Choroid plexus epithelial cell (primary cell): Measurements from ENCODE around the gene CSRNP2.

Experiments used
- DNase-seq: peaks from one replicate; pipeline ENCODE4 v3.0.0-alpha.2; 2010; ENCODE audit warnings: low read depth
- H3K4me3 ChIP-seq: 2 replicates; pipeline ENCODE4 v1.5.1; 2011; ENCODE audit warnings: low read depth, mild to moderate bottlenecking, control low read depth, low read length, moderate library complexity
- TF ChIP-seq, protein P1 (sequence below): conservative IDR thresholded peaks from 2 replicates; pipeline ENCODE4 v1.5.1; 2011; ENCODE audit warnings: low read depth, mild to moderate bottlenecking, control low read depth, inconsistent platforms, low read length, moderate library complexity

Gene CSRNP2

DNA sequence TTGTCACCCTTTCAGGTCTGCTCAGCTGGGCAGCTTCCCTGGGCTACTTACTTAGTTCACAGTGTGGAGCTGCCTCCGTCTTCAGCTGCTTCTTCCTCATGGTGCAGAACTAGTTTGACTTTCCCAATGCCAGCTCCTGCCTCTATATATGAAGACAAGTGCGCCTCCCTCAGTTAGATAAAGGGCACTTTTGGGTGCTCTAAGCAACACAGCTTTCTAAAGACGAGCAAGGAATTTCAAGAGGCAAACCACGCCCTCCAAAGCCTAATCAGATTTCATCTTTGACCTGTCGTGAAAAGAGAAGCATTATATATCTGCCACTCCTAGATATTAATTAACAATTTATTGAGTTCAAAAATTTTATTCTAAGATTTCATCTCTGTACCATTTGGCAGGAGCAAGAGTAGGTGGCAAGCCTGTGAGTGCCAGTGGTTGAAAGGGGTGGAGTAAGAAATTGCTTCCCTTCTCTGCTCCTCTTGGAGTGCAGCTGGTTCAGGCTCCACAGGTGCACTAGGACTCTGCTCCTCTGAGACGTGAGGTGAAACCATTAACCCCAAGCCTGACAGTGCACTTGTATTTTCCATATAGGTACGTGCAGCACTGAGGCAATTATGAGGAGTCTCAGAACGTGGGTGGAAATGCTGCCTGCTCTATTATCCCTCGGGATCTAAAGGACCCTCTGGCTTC, 55.1 kb downstream of the CSRNP2 start:
- TF ChIP-seq, protein P1, sequence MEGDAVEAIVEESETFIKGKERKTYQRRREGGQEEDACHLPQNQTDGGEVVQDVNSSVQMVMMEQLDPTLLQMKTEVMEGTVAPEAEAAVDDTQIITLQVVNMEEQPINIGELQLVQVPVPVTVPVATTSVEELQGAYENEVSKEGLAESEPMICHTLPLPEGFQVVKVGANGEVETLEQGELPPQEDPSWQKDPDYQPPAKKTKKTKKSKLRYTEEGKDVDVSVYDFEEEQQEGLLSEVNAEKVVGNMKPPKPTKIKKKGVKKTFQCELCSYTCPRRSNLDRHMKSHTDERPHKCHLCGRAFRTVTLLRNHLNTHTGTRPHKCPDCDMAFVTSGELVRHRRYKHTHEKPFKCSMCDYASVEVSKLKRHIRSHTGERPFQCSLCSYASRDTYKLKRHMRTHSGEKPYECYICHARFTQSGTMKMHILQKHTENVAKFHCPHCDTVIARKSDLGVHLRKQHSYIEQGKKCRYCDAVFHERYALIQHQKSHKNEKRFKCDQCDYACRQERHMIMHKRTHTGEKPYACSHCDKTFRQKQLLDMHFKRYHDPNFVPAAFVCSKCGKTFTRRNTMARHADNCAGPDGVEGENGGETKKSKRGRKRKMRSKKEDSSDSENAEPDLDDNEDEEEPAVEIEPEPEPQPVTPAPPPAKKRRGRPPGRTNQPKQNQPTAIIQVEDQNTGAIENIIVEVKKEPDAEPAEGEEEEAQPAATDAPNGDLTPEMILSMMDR = peak; percentile 54
- H3K4me3 ChIP-seq = no peak overlapping the region
- DNase-seq = peak; percentile 73

DNA sequence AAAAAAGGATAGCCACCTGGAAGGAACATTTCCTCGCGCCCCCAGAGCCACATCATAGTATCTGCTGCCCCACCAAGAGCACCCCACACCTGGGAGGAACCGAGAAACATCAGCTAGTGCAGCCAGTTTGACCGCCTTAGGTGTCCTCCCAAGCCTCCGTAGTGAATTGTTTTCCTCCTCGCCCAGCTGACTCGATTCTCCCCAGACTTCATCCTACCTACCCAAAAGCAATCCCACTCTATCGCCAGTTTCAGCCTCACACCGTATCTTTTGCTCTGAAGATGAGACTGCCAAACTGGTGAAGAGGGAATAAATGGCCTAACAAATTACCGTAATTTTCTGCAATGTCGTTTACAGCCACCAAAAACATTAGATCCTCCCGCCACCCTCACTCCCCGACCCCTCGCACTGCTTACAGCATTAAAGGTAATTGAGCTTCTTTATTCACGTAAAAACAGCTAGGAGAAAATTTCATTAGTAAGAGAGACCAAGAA, 56.0 kb downstream of the CSRNP2 start:
- H3K4me3 ChIP-seq = no peak overlapping the region
- TF ChIP-seq, protein P1 = no peak

DNA sequence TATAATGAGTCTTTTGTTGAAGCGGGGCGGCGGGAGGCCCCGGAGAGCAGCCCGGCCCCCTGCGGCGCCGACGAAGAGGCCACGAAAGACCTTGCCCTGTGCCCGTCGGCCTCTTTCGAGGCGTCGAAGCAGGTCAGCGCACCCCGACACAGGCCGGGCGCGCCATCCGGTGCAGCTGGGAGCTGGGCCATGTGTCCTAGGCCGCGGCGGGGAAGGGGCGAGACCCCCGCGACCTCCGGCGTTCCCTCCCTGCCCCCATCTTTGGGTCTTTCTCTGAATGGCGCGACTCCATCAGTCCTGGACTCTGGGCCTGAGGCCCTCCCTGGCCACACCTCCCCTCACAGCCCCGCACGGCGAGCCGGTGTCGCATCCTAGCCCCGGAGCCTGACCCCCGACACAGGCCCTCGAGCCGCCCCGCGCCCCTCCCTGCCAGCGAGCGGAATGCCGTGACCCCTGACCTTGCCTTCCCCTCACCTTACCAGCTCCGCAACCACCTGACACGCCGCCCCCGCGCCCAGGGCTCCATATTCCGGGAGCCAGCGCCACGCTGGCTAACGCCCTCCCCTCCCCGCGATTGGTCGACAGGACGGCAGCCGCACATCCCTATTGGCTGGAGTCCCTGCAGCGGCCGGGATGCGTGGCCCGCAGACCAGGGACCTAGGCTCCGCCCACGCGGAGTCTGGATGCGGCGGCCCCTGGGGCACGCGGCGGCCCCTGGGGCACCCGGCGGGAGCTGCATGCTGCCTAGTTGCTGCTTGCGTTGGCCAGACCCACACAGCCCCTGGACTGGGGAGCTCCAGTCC, 57.4 kb downstream of the CSRNP2 start, which contains the start of gene SLC11A2:
SLC11A2 (minus strand) TSS at position 549 of the 803 bp plus-strand sequence. CDS start 15,656 bp downstream, outside the sequence.
- DNase-seq = peak; percentile 94
- TF ChIP-seq, protein P1 = no peak
- H3K4me3 ChIP-seq = peak within 1 kb of the TSS; percentile 89

More for the DNA sequence above, 56.0 kb downstream of the CSRNP2 start:
- DNase-seq = no peak

DNA sequence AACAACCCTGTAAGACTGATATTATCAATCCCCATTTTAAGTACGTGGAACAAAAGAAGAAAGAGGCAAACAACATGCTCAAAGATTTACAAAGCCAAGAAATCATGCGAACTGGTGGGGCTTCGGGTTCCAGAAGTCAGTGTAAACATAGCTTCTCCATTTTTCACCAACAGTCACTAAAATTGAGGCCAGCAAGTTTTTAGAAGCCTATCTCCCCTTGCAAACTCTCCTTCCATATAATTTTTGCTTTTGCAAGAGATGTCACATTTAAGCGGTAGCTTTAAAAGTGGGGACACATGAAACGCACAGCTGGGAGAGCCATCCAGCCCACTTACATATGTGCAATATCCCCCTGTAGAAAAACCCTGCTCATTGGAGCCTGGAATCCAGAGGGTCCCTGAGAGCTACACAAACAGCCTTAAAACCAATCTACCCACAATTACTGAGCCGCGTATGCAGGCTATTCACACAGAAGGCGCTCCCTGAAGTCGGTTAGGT, 58.0 kb downstream of the CSRNP2 start:
- TF ChIP-seq, protein P1 = no peak
- DNase-seq = no peak
- H3K4me3 ChIP-seq = peak overlapping the region; percentile 89

DNA sequence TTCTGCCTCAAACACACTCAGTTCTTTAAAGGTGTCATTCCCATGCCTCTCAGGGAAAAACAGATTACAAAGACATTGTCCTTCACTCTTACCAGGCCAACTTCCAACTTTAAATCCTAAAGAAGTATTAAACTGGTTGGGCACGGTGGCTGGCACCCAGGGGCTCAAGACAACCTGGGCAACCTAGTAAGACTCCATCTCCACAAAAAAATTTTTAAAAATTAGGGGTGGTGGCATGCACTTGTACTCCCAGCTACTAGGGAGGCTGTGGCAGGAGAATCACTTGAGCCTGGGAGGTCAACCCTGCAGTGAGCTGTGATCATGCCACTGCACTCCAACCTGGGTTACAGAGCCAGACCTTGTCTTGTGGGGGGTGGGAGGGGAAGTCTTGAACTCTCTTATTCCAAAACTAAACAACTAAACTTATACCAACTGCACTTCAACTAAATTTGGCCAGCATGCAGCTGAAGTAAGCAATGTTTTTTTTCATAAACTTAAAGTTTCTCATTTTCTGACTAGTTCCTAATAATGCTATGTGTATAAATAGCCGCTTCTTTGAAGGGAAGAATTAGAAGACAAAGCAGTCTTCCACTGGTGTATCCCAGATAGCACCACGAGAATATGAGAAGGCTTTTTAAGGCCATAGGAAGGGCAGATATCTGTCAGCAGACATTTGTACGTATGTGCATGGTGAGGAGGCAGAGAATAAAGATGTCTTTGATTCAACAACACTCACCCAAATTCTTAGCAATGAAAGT, 59.6 kb downstream of the CSRNP2 start:
- TF ChIP-seq, protein P1 = no peak

DNA sequence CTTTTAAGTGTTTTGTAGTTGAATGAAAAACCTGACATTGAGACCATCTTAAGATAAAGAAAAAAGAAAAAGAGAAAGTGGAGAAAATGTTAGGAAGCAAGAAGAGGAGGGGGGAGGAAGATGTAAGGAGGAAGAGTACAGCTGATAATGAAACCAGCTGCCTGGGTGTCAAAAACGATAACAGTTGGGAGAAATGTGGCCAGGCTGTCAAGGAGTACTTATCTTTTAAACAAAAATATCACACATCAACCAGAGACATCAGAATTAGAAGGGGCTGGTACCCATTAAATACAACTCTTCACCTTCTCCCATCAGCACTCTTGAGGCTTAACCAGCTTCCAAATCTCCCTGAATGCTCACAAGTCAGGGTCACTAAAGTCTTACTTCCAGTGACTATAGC, 61.7 kb downstream of the CSRNP2 start:
- H3K4me3 ChIP-seq = no peak overlapping the region
- no peak for DNase-seq
- TF ChIP-seq, protein P1 = no peak

More for the DNA sequence above, 59.6 kb downstream of the CSRNP2 start:
- peak overlapping the region; percentile 89 for H3K4me3 ChIP-seq
- DNase-seq = peak; percentile 40
